H9 (cell line): Measurements from ENCODE around the gene IL15. TPM values are rescaled to one million over a fixed set of nuclear protein-coding genes. Genes with fewer than 3 reads are reported as not detected.

Source experiments
- DNase-seq: peaks from one replicate; pipeline ENCODE4 v3.0.0-alpha.2; 2017
- H2AFZ ChIP-seq: one replicate; pipeline ENCODE4 v1.6.1; 2013; ENCODE audit warnings: mild to moderate bottlenecking, low read length, control low read depth, moderate library complexity
- H2AK5ac ChIP-seq: 2 replicates; pipeline ENCODE4 v1.6.1; 2013; ENCODE audit warnings: low read length, control low read depth, mixed read lengths; ENCODE audit not compliant: insufficient read length
- H2BK120ac ChIP-seq: one replicate; pipeline ENCODE4 v1.6.1; 2013; ENCODE audit warnings: low read depth, mild to moderate bottlenecking, low read length, control low read depth, inconsistent platforms; ENCODE audit not compliant: poor library complexity, severe bottlenecking
- H2BK12ac ChIP-seq: 2 replicates; pipeline ENCODE4 v1.6.1; 2013; ENCODE audit warnings: low read length, control low read depth, mixed read lengths, low read depth; ENCODE audit not compliant: insufficient read length
- H2BK15ac ChIP-seq: 2 replicates; pipeline ENCODE4 v1.6.1; 2013; ENCODE audit warnings: low read depth, low read length, control low read depth
- H2BK20ac ChIP-seq: one replicate; pipeline ENCODE4 v1.6.1; 2013; ENCODE audit warnings: low read depth, mild to moderate bottlenecking, low read length, control low read depth, inconsistent platforms; ENCODE audit not compliant: poor library complexity, severe bottlenecking
- H2BK5ac ChIP-seq: 2 replicates; pipeline ENCODE4 v1.6.1; 2013; ENCODE audit warnings: low read length, control low read depth, mixed read lengths; ENCODE audit not compliant: insufficient read length
- H3K14ac ChIP-seq: 2 replicates; pipeline ENCODE4 v1.6.1; 2013; ENCODE audit warnings: low read length, control low read depth; ENCODE audit not compliant: insufficient read depth
- H3K18ac ChIP-seq: 2 replicates; pipeline ENCODE4 v1.6.1; 2013; ENCODE audit warnings: low read depth, mild to moderate bottlenecking, mixed read lengths, low read length, control low read depth; ENCODE audit not compliant: insufficient read length
- H3K23ac ChIP-seq: 2 replicates; pipeline ENCODE4 v1.6.1; 2013; ENCODE audit warnings: low read length, control low read depth, mixed read lengths, low read depth; ENCODE audit not compliant: insufficient read length
- H3K23me2 ChIP-seq: 2 replicates; pipeline ENCODE4 v1.6.1; 2013; ENCODE audit warnings: low read depth, mild to moderate bottlenecking, mixed read lengths, low read length, control low read depth; ENCODE audit not compliant: insufficient read length, poor library complexity, severe bottlenecking
- H3K27ac ChIP-seq: 2 replicates; pipeline ENCODE4 v1.5.1; 2013; ENCODE audit warnings: low read length, control low read depth, mixed read lengths, low read depth; ENCODE audit not compliant: insufficient read length
- H3K27me3 ChIP-seq: 2 replicates; pipeline ENCODE4 v1.6.1; 2013; ENCODE audit warnings: low read length, control low read depth, inconsistent platforms; ENCODE audit not compliant: insufficient read depth
- H3K4ac ChIP-seq: 2 replicates; pipeline ENCODE4 v1.6.1; 2013; ENCODE audit warnings: low read depth, mild to moderate bottlenecking, control low read depth, inconsistent platforms, low read length, moderate library complexity
- H3K4me1 ChIP-seq: 2 replicates; pipeline ENCODE4 v1.6.1; 2013; ENCODE audit warnings: low read length, control low read depth, inconsistent platforms; ENCODE audit not compliant: insufficient read depth
- H3K4me2 ChIP-seq: 2 replicates; pipeline ENCODE4 v1.6.1; 2013; ENCODE audit warnings: low read length, control low read depth, mixed read lengths; ENCODE audit not compliant: insufficient read length, insufficient read depth
- H3K56ac ChIP-seq: 2 replicates; pipeline ENCODE4 v1.6.1; 2013; ENCODE audit warnings: low read depth, mild to moderate bottlenecking, mixed read lengths, low read length, control low read depth; ENCODE audit not compliant: insufficient read length
- H3K79me1 ChIP-seq: 2 replicates; pipeline ENCODE4 v1.6.1; 2013; ENCODE audit warnings: low read depth, mild to moderate bottlenecking, moderate library complexity, low read length, control low read depth, inconsistent platforms; ENCODE audit not compliant: insufficient read depth, poor library complexity, severe bottlenecking
- H3K79me2 ChIP-seq: 2 replicates; pipeline ENCODE4 v1.6.1; 2013; ENCODE audit warnings: low read length, control low read depth, inconsistent platforms; ENCODE audit not compliant: insufficient read depth
- H3K9ac ChIP-seq: 2 replicates; pipeline ENCODE4 v1.6.1; 2013; ENCODE audit warnings: low read length, control low read depth, mixed read lengths; ENCODE audit not compliant: insufficient read length; ENCODE audit errors: extremely low read depth
- H3K9me3 ChIP-seq: one replicate; pipeline ENCODE4 v1.6.1; 2013; ENCODE audit warnings: low read depth, low read length, inconsistent platforms; ENCODE audit not compliant: control insufficient read depth
- H3T11ph ChIP-seq: one replicate; pipeline ENCODE4 v1.6.1; 2013; ENCODE audit warnings: mild to moderate bottlenecking, low read length, control low read depth, inconsistent platforms
- H4K20me1 ChIP-seq: one replicate; pipeline ENCODE4 v1.6.1; 2013; ENCODE audit not compliant: control insufficient read depth, insufficient read length, insufficient read depth
- H4K5ac ChIP-seq: 2 replicates; pipeline ENCODE4 v1.6.1; 2013; ENCODE audit warnings: low read depth, mild to moderate bottlenecking, mixed read lengths, low read length, control low read depth; ENCODE audit not compliant: insufficient read length
- H4K8ac ChIP-seq: replicated peaks from 2 replicates; pipeline ENCODE4 v1.6.1; 2013; ENCODE audit warnings: low read length, control low read depth, mixed read lengths, low read depth; ENCODE audit not compliant: insufficient read length
- H4K91ac ChIP-seq: 2 replicates; pipeline ENCODE4 v1.6.1; 2013; ENCODE audit warnings: low read depth, mild to moderate bottlenecking, moderate library complexity, mixed read lengths, low read length, control low read depth; ENCODE audit not compliant: insufficient read length
- H3K27ac Mint-ChIP-seq, 3 experiments: 2 replicates in 2 of 3; 3 replicates in 1 of 3; pipeline ENCODE4 v1.8.0; 2020 to 2021; ENCODE audit warnings: mixed read lengths in 3 of 3, mild to moderate bottlenecking in 1 of 3, moderate library complexity in 1 of 3
- H3K27me3 Mint-ChIP-seq: 2 replicates; pipeline ENCODE4 v1.8.0; 2021; ENCODE audit warnings: low read depth, mild to moderate bottlenecking, moderate library complexity, mixed read lengths
- H3K36me3 Mint-ChIP-seq, 3 experiments: 2 replicates in 2 of 3; 3 replicates in 1 of 3; pipeline ENCODE4 v1.8.0; 2020 to 2021; ENCODE audit warnings: low read depth in 3 of 3, mixed read lengths in 3 of 3; ENCODE audit not compliant: insufficient read depth in 1 of 3
- H3K4me1 Mint-ChIP-seq, 2 experiments: 2 replicates each; pipeline ENCODE4 v1.8.0; 2020; ENCODE audit warnings: mixed read lengths in 2 of 2
- H3K4me3 Mint-ChIP-seq, 2 experiments: 2 replicates in 1 of 2; 3 replicates in 1 of 2; pipeline ENCODE4 v1.8.0; 2020 to 2021; ENCODE audit warnings: mild to moderate bottlenecking in 2 of 2, mixed read lengths in 2 of 2, moderate library complexity in 1 of 2
- H3K9me3 Mint-ChIP-seq, 2 experiments: 2 replicates in 1 of 2; 3 replicates in 1 of 2; pipeline ENCODE4 v1.8.0; 2020; ENCODE audit warnings: mild to moderate bottlenecking in 2 of 2, mixed read lengths in 2 of 2, moderate library complexity in 1 of 2
- WGBS: extraction: QIAGEN DNeasy Blood & Tissue Kit; methylation state at CpG from one replicate; pipeline ENCODE4 v1.1.7; 2013; ENCODE audit warnings: missing lambda C conversion rate, low lambda C conversion rate, mixed read lengths; ENCODE audit not compliant: insufficient read length; ENCODE audit errors: extremely low coverage; 5-methylcytosine and 5-hydroxymethylcytosine counted together
- total RNA-seq: library from RNA; stranded (reverse); gene quantifications from 2 replicates; pipeline ENCODE4 v1.2.1, GENCODE V29; 2021
- TF ChIP-seq, protein P1 (sequence below): fragments of 200-600 bp; sonication (generic); conservative IDR thresholded peaks from 3 replicates; pipeline ENCODE4 v1.8.0; 2021; ENCODE audit warnings: antibody characterized with exemption, mild to moderate bottlenecking

The IL15 gene
- total RNA-seq, 1 experiment from 2014 or later = 0.61 TPM

DNA sequence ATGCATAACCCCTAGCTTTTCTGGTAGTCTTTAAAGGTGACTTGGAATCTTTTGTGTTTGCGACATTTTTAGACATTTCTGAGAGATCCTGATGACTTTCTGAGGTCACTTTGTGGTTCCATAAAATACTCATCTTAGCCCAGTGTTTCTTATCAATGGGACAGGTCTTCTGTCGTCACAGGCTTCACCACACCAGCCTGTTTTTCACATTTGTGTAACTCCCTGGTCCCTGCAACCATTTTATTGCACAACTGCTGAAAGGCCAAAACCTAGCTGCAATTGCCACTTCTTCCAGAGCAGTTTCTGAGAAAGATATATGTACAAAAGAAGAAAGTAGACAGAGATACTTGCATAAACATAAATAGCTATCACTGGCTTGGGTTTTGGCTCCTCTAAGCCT, 120.9 kb downstream of the IL15 start:
- no peak overlapping the region for H2BK12ac ChIP-seq
- Mint-ChIP-seq H3K4me1 (peaks cover 14 to 17% of the 10 kb centered on the region in 2 experiments), H3K27ac (peak overlapping the region in 1 of 3 experiments; percentile 82; a peak in 2 of 7 replicates), H3K27me3 (no peaks in the 10 kb centered on the region), H3K9me3 (no peaks in the 10 kb centered on the region), H3K4me3 (no peak overlapping the region), H3K36me3 (no peaks in the 10 kb centered on the region)
- no peak overlapping the region for H3K9ac ChIP-seq
- H3K23me2 ChIP-seq = no peaks in the 10 kb centered on the region
- H4K8ac ChIP-seq = no peak overlapping the region
- H3K27me3 ChIP-seq = no peaks in the 10 kb centered on the region
- H2BK120ac ChIP-seq = no peak overlapping the region
- TF ChIP-seq, protein P1, sequence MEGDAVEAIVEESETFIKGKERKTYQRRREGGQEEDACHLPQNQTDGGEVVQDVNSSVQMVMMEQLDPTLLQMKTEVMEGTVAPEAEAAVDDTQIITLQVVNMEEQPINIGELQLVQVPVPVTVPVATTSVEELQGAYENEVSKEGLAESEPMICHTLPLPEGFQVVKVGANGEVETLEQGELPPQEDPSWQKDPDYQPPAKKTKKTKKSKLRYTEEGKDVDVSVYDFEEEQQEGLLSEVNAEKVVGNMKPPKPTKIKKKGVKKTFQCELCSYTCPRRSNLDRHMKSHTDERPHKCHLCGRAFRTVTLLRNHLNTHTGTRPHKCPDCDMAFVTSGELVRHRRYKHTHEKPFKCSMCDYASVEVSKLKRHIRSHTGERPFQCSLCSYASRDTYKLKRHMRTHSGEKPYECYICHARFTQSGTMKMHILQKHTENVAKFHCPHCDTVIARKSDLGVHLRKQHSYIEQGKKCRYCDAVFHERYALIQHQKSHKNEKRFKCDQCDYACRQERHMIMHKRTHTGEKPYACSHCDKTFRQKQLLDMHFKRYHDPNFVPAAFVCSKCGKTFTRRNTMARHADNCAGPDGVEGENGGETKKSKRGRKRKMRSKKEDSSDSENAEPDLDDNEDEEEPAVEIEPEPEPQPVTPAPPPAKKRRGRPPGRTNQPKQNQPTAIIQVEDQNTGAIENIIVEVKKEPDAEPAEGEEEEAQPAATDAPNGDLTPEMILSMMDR = no peak
- H3K4ac ChIP-seq = no peak overlapping the region
- H3K56ac ChIP-seq = no peak overlapping the region
- H2AK5ac ChIP-seq = no peak overlapping the region
- no peaks in the 10 kb centered on the region for H4K20me1 ChIP-seq
- H4K91ac ChIP-seq = no peak overlapping the region
- H3K27ac ChIP-seq = no peak overlapping the region
- H2BK20ac ChIP-seq = no peak overlapping the region
- H2BK15ac ChIP-seq = no peak overlapping the region
- no peak overlapping the region for H3T11ph ChIP-seq
- no peak overlapping the region for H3K18ac ChIP-seq
- no peak overlapping the region for H3K14ac ChIP-seq
- WGBS = no CpG with 5 or more reads among the region's 2 CpGs
- no peaks in the 10 kb centered on the region for H3K79me1 ChIP-seq
- H2AFZ ChIP-seq = no peak overlapping the region
- H3K79me2 ChIP-seq = no peaks in the 10 kb centered on the region
- H3K4me2 ChIP-seq = no peak overlapping the region
- no peak overlapping the region for H2BK5ac ChIP-seq
- no peak overlapping the region for H4K5ac ChIP-seq
- no peaks in the 10 kb centered on the region for H3K9me3 ChIP-seq
- no peak for DNase-seq
- H3K23ac ChIP-seq = no peak overlapping the region
- no peaks in the 10 kb centered on the region; the same call in 1 of the 2 replicates for H3K4me1 ChIP-seq
